Activated CD8-positive, alpha-beta T cell treated with anti-CD3 and anti-CD28 coated beads for 36 hours (primary cell): ENCODE data around the gene CYBA. TPM values are rescaled to one million over a fixed set of nuclear protein-coding genes. Genes with fewer than 3 reads are reported as not detected.

Source experiments
- ATAC-seq: fragments of 200-7000 bp; cut with Tn5 transposase; one replicate; pipeline ENCODE4 v1.10.0; 2021; ENCODE audit warnings: mild to moderate bottlenecking, moderate library complexity
- CTCF ChIA-PET: fragments of 350-600 bp; sonication (Branson Sonifier 250); formaldehyde crosslinking; loops from one replicate; lab custom pipeline; 2021; ENCODE audit warnings: antibody characterized with exemption; lab: Charles Lee
- POLR2A ChIA-PET: fragments of 350-600 bp; sonication (Branson Sonifier 250); formaldehyde crosslinking; loops from one replicate; lab custom pipeline; 2021; ENCODE audit warnings: antibody characterized with exemption; lab: Charles Lee
- DNase-seq: peaks from one replicate; pipeline ENCODE4 v3.0.0-alpha.2; 2020
- H3K27ac Mint-ChIP-seq: one replicate; pipeline ENCODE4 v1.8.0; 2021; ENCODE audit warnings: mild to moderate bottlenecking, mixed read lengths
- H3K27me3 Mint-ChIP-seq: one replicate; pipeline ENCODE4 v1.8.0; 2021; ENCODE audit warnings: mixed read lengths
- H3K36me3 Mint-ChIP-seq: one replicate; pipeline ENCODE4 v1.8.0; 2021; ENCODE audit warnings: low read depth, mixed read lengths
- H3K4me1 Mint-ChIP-seq: one replicate; pipeline ENCODE4 v1.8.0; 2021; ENCODE audit warnings: low read depth, mixed read lengths
- H3K4me3 Mint-ChIP-seq: one replicate; pipeline ENCODE4 v1.8.0; 2021; ENCODE audit warnings: mild to moderate bottlenecking, moderate library complexity, mixed read lengths
- H3K9me3 Mint-ChIP-seq: one replicate; pipeline ENCODE4 v1.8.0; 2021; ENCODE audit warnings: mixed read lengths
- CTCF ChIP-seq: fragments of 200-600 bp; IDR thresholded peaks from one replicate; pipeline ENCODE4 v1.8.0; 2022; ENCODE audit warnings: antibody characterized with exemption, mild to moderate bottlenecking
- intact Hi-C: fragments of 100-400 bp; cut with micrococcal nuclease; formaldehyde crosslinking; loops from one replicate; pipeline ENCODE4 v1.10.0; 2022
- total RNA-seq, 2 experiments: library from RNA; stranded (reverse); gene quantifications; one replicate each; pipeline ENCODE4 v1.2.3, GENCODE V29; 2021

The CYBA gene
- total RNA-seq, 2 experiments from 2014 or later = 230 to 236 TPM

- CTCF ChIA-PET = interaction anchor here (1.1 kb wide), 1 partner anchor 13 kb away, joined by 3 read pairs; no protein-coding TSS in a partner anchor
- H3K4me1 Mint-ChIP-seq = peaks cover 21% of the 10 kb centered on the region
- DNase-seq (no peak), ATAC-seq (no peak)
- POLR2A ChIA-PET = interaction anchor here (0.6 to 1.2 kb wide), 2 partner anchors 9 to 30 kb away, joined by 3 read pairs; no protein-coding TSS in a partner anchor
- H3K4me3 Mint-ChIP-seq = no peak overlapping the region
- no peak for TF ChIP-seq CTCF
- intact Hi-C loops = no loop called here
- no peaks in the 10 kb centered on the region for H3K9me3 Mint-ChIP-seq
- peaks cover 15% of the 10 kb centered on the region for H3K36me3 Mint-ChIP-seq
- H3K27me3 Mint-ChIP-seq = no peaks in the 10 kb centered on the region
- no peak overlapping the region for H3K27ac Mint-ChIP-seq
These were observed 34.1 kb downstream of the CYBA start for GRCh38 chr16:88616736-88617135.

- intact Hi-C loops = no loop called here
- ChIA-PET POLR2A (interaction anchor here (1.2 kb wide), 1 partner anchor 30 kb away, joined by 3 read pairs; no protein-coding TSS in a partner anchor), CTCF (no interaction called here)
- H3K4me3 Mint-ChIP-seq = no peak overlapping the region
- no peak for TF ChIP-seq CTCF
- peaks cover 15% of the 10 kb centered on the region for H3K36me3 Mint-ChIP-seq
- H3K27me3 Mint-ChIP-seq = no peaks in the 10 kb centered on the region
- ATAC-seq (no peak), DNase-seq (no peak)
- no peaks in the 10 kb centered on the region for H3K9me3 Mint-ChIP-seq
- peaks cover 21% of the 10 kb centered on the region for H3K4me1 Mint-ChIP-seq
- H3K27ac Mint-ChIP-seq = no peak overlapping the region
These were observed 34.5 kb downstream of the CYBA start for GRCh38 chr16:88616320-88616719.

GRCh38 chr16:88614818-88615580 is 35.9 kb downstream of the CYBA start:
- H3K4me3 Mint-ChIP-seq = no peak overlapping the region
- ATAC-seq = no peak
- DNase-seq = no peak
- POLR2A ChIA-PET = interaction anchor here (1.2 kb wide), 1 partner anchor 25 kb away, joined by 3 read pairs; no protein-coding TSS in a partner anchor
- H3K27me3 Mint-ChIP-seq = no peaks in the 10 kb centered on the region
- H3K9me3 Mint-ChIP-seq = no peaks in the 10 kb centered on the region
- TF ChIP-seq CTCF = no peak
- peaks cover 12% of the 10 kb centered on the region for H3K4me1 Mint-ChIP-seq
- H3K27ac Mint-ChIP-seq = peak overlapping the region; percentile 26
- H3K36me3 Mint-ChIP-seq = peaks cover 16% of the 10 kb centered on the region
- intact Hi-C loops = no loop called here
- CTCF ChIA-PET = no interaction called here

GRCh38 chr16:88613911-88614817 is 36.7 kb downstream of the CYBA start:
- intact Hi-C loops = no loop called here
- POLR2A ChIA-PET = interaction anchor here (1.2 kb wide), 1 partner anchor 24 kb away, joined by 3 read pairs; no protein-coding TSS in a partner anchor

More at GRCh38 chr16:88613911-88614817, 36.7 kb downstream of the CYBA start:
- ATAC-seq (no peak), DNase-seq (no peak)
- CTCF ChIA-PET = no interaction called here
- Mint-ChIP-seq H3K9me3 (no peaks in the 10 kb centered on the region), H3K27ac (no peak overlapping the region), H3K4me3 (no peak overlapping the region), H3K27me3 (no peaks in the 10 kb centered on the region), H3K36me3 (peaks cover 13% of the 10 kb centered on the region), H3K4me1 (peaks cover 4% of the 10 kb centered on the region)
- TF ChIP-seq CTCF = no peak
